Liver (tissue), 3 donors: ENCODE measurements around the gene MYCBPAP.

Experiments used
- ATF3 ChIP-seq: IDR thresholded peaks from 2 replicates; pipeline ENCODE4 v1.6.1; 2016; ENCODE audit warnings: antibody characterized with exemption
- EGR1 ChIP-seq, 2 donors: IDR thresholded peaks; 2 replicates each; pipeline ENCODE4 v1.6.1; 2016 to 2018; ENCODE audit warnings: antibody characterized with exemption in 2 of 2, low read depth in 2 of 2
- FOXA1 ChIP-seq: IDR thresholded peaks from 2 replicates; pipeline ENCODE4 v1.6.1; 2016; ENCODE audit warnings: antibody characterized with exemption
- GABPA ChIP-seq, 2 donors: IDR thresholded peaks in 1 of 2; conservative IDR thresholded peaks in 1 of 2; 2 replicates each; pipeline ENCODE4 v1.6.1; 2016; ENCODE audit warnings: antibody characterized with exemption in 2 of 2, mild to moderate bottlenecking in 1 of 2, moderate library complexity in 1 of 2
- HNF4A ChIP-seq, 2 donors: conservative IDR thresholded peaks; 2 replicates each; pipeline ENCODE4 v1.6.1; 2016; ENCODE audit warnings: antibody characterized with exemption in 2 of 2, mild to moderate bottlenecking in 2 of 2
- JUND ChIP-seq, 2 donors: IDR thresholded peaks; 2 replicates each; pipeline ENCODE4 v1.6.1; 2016; ENCODE audit warnings: antibody characterized with exemption in 2 of 2
- RAD21 ChIP-seq, 2 donors: IDR thresholded peaks; 2 replicates each; pipeline ENCODE4 v1.6.1; 2016; ENCODE audit warnings: antibody characterized with exemption in 2 of 2, mild to moderate bottlenecking in 2 of 2
- REST ChIP-seq: IDR thresholded peaks from 2 replicates; pipeline ENCODE4 v1.6.1; 2016; ENCODE audit warnings: antibody characterized with exemption, mild to moderate bottlenecking
- RXRA ChIP-seq, 2 donors: IDR thresholded peaks; 2 replicates each; pipeline ENCODE4 v1.6.1; 2017 to 2018; ENCODE audit warnings: antibody characterized with exemption in 2 of 2, mild to moderate bottlenecking in 1 of 2
- SP1 ChIP-seq: IDR thresholded peaks from 2 replicates; pipeline ENCODE4 v1.6.1; 2018; ENCODE audit warnings: antibody characterized with exemption, mild to moderate bottlenecking
- TAF1 ChIP-seq: conservative IDR thresholded peaks from 2 replicates; pipeline ENCODE4 v1.6.1; 2016; ENCODE audit warnings: antibody characterized with exemption, mild to moderate bottlenecking
- YY1 ChIP-seq: IDR thresholded peaks from 2 replicates; pipeline ENCODE4 v1.6.1; 2016; ENCODE audit warnings: antibody characterized with exemption, mild to moderate bottlenecking
- ZBTB33 ChIP-seq: IDR thresholded peaks from 2 replicates; pipeline ENCODE4 v1.6.1; 2016; ENCODE audit warnings: antibody characterized with exemption
- TF ChIP-seq, protein P1 (sequence below): fragments of 150-350 bp; IDR thresholded peaks from 2 replicates; pipeline ENCODE4 v1.5.1; 2017; ENCODE audit warnings: improper control_type of control experiment, low read depth, low read length; ENCODE audit not compliant: missing input control
- donor health status: healthy.
- donor health status: healthy.

DNA sequence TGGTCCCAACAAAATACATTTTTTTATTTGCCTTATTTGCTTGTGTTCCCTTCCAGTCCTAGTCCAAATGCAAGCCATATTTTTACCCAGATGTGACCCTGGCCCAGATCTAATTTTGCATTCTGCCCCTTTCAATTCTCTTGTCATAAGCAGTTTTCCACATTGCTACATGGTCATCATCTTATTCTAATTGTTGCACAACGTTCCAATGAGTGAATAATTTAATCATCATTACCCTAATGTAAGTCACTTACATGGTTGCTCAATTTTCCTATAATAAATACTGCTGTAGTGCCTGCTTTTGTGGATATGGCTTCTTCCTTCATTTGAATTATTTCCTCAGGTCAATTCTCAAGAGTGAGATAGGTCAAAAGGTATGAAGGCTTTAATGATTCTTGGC lies 16.7 kb upstream of the MYCBPAP start:
- TF ChIP-seq, protein P1, sequence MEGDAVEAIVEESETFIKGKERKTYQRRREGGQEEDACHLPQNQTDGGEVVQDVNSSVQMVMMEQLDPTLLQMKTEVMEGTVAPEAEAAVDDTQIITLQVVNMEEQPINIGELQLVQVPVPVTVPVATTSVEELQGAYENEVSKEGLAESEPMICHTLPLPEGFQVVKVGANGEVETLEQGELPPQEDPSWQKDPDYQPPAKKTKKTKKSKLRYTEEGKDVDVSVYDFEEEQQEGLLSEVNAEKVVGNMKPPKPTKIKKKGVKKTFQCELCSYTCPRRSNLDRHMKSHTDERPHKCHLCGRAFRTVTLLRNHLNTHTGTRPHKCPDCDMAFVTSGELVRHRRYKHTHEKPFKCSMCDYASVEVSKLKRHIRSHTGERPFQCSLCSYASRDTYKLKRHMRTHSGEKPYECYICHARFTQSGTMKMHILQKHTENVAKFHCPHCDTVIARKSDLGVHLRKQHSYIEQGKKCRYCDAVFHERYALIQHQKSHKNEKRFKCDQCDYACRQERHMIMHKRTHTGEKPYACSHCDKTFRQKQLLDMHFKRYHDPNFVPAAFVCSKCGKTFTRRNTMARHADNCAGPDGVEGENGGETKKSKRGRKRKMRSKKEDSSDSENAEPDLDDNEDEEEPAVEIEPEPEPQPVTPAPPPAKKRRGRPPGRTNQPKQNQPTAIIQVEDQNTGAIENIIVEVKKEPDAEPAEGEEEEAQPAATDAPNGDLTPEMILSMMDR, result no peak
- TF ChIP-seq SP1 (no peak), RXRA (IDR thresholded peaks at IDR 0.05) (no peak), RAD21 (IDR thresholded peaks at IDR 0.05) (no peak), REST (no peak), HNF4A (conservative IDR thresholded peaks at IDR 0.05) (no peak), GABPA (IDR thresholded peaks at IDR 0.05 in 1 of 2, conservative IDR thresholded peaks at IDR 0.05 in 1 of 2) (no peak), TAF1 (no peak), YY1 (no peak), FOXA1 (no peak), ATF3 (no peak), ZBTB33 (no peak), EGR1 (IDR thresholded peaks at IDR 0.05; ENCODE audit: low read depth in 2 of 2) (no peak), JUND (IDR thresholded peaks at IDR 0.05) (no peak)
